Measurements from ENCODE around the gene APRT. TPM values are rescaled to one million over a fixed set of nuclear protein-coding genes. Genes with fewer than 3 reads are reported as not detected.

Gene APRT
- total RNA-seq, 1 donor from 2014 or later: 87.8 TPM

- Histone ChIP-seq H3K36me3 (peaks cover 49% of the 10 kb centered on the region), H3K27me3 (ENCODE audit: low read depth) (no peaks in the 10 kb centered on the region), H3K27ac (no peak overlapping the region), H3K4me1 (no peaks in the 10 kb centered on the region), H3K4me3 (no peak overlapping the region), H3K9me3 (no peaks in the 10 kb centered on the region)
- no peak for DNase-seq
- ATAC-seq: no peak
- intact Hi-C loops (cut with DNase I): no loop called here
- TF ChIP-seq, protein P1, sequence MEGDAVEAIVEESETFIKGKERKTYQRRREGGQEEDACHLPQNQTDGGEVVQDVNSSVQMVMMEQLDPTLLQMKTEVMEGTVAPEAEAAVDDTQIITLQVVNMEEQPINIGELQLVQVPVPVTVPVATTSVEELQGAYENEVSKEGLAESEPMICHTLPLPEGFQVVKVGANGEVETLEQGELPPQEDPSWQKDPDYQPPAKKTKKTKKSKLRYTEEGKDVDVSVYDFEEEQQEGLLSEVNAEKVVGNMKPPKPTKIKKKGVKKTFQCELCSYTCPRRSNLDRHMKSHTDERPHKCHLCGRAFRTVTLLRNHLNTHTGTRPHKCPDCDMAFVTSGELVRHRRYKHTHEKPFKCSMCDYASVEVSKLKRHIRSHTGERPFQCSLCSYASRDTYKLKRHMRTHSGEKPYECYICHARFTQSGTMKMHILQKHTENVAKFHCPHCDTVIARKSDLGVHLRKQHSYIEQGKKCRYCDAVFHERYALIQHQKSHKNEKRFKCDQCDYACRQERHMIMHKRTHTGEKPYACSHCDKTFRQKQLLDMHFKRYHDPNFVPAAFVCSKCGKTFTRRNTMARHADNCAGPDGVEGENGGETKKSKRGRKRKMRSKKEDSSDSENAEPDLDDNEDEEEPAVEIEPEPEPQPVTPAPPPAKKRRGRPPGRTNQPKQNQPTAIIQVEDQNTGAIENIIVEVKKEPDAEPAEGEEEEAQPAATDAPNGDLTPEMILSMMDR (IDR thresholded peaks at IDR 0.05): no peak
These were observed 26.1 kb upstream of the APRT start for GRCh38 chr16:88837806-88838205.

GRCh38 chr16:88836791-88837190 lies 25.1 kb upstream of the APRT start:
- H3K36me3 ChIP-seq: peaks cover 42% of the 10 kb centered on the region
- no peak overlapping the region for H3K27ac ChIP-seq
- H3K27me3 ChIP-seq (ENCODE audit: low read depth): no peaks in the 10 kb centered on the region
- ATAC-seq (no peak), DNase-seq (no peak)
- H3K4me3 ChIP-seq: no peak overlapping the region
- no peaks in the 10 kb centered on the region for H3K4me1 ChIP-seq
- TF ChIP-seq, protein P1 (IDR thresholded peaks at IDR 0.05): no peak
- intact Hi-C loops (cut with DNase I): no loop called here
- H3K9me3 ChIP-seq: no peaks in the 10 kb centered on the region

DNA sequence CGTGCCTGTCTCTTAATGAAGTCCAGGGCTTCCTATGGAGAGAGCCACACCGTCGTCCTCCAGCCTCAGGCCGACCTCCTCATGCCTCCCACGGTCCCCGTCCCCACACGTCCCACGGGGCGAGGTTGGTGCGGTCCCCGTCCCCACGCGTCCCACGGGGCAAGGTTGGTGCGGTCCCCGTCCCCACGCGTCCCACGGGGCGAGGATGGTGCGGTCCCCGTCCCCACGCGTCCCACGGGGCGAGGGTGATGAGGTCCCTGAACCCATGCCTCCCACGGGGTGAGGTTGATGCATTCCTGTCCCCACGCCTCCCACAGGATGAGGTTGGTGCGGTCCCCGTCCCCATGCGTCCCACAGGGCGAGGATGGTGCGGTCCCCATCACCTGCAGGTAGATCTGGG lies 24.1 kb upstream of the APRT start:
- DNase-seq: no peak

DNA sequence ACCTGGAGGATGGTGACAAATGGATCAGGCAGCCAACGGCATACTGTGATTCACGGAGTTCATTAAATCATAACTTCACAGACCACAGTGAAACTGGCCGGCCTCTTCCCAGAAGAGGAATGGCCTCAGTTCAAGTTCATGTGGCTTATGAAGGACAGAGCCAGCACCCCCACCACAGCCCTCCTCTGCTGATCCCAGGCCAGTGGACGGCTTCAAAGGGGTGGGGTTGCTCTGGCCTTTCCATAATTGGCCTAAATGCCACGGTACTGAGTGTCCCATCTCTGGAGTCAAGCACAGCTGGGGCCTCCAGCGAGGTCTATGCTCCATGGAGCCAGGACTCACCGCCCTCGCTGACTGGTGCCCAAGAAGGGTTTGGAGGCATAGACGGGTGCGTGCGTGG lies 23.7 kb upstream of the APRT start:
- H3K4me3 ChIP-seq: no peak overlapping the region
- TF ChIP-seq, protein P1 (IDR thresholded peaks at IDR 0.05): no peak
- H3K4me1 ChIP-seq: no peaks in the 10 kb centered on the region
- no peaks in the 10 kb centered on the region for H3K27me3 ChIP-seq (ENCODE audit: low read depth)
- intact Hi-C loops (cut with DNase I): no loop called here
- H3K9me3 ChIP-seq: no peaks in the 10 kb centered on the region
- no peak overlapping the region for H3K27ac ChIP-seq
- DNase-seq (no peak), ATAC-seq (no peak)
- peaks cover 34% of the 10 kb centered on the region for H3K36me3 ChIP-seq

More for the DNA sequence above, 24.1 kb upstream of the APRT start:
- TF ChIP-seq, protein P1 (IDR thresholded peaks at IDR 0.05): no peak
- no peaks in the 10 kb centered on the region for H3K4me1 ChIP-seq
- intact Hi-C loops (cut with DNase I): no loop called here
- ATAC-seq: no peak
- H3K27ac ChIP-seq: no peak overlapping the region
- H3K27me3 ChIP-seq (ENCODE audit: low read depth): no peaks in the 10 kb centered on the region
- no peak overlapping the region for H3K4me3 ChIP-seq
- peaks cover 38% of the 10 kb centered on the region for H3K36me3 ChIP-seq
- H3K9me3 ChIP-seq: no peaks in the 10 kb centered on the region

- intact Hi-C loops (cut with DNase I): no loop called here
- TF ChIP-seq, protein P1 (IDR thresholded peaks at IDR 0.05): no peak
- no peak overlapping the region for H3K4me3 ChIP-seq
- no peak overlapping the region for H3K27ac ChIP-seq
- H3K27me3 ChIP-seq (ENCODE audit: low read depth): no peaks in the 10 kb centered on the region
- DNase-seq (no peak), ATAC-seq (no peak)
- no peaks in the 10 kb centered on the region for H3K4me1 ChIP-seq
- H3K9me3 ChIP-seq: no peaks in the 10 kb centered on the region
- peaks cover 27% of the 10 kb centered on the region for H3K36me3 ChIP-seq
These were observed 22.9 kb upstream of the APRT start for GRCh38 chr16:88834670-88835069.

DNA sequence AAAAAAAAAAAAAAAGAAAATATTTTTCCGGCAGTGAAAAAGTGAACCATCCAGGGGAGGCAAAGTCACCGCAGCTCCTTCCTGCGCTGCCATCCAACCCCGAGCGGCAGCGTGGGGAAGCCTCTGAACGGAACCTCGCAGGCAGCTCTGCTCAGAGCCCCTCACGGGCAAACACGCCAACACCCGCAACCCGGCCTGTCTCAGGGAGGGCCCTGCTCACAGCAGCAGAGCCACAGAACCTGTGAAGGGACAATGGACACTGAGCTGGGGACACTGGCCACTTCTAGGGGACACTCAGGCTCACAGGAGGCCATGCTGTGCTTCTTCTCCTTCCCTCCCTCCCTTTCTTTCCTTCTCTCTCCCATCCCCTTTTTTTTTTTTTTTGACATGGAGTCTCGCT lies 21.4 kb upstream of the APRT start:
- DNase-seq (no peak), ATAC-seq (no peak)
- Histone ChIP-seq H3K4me3 (no peak overlapping the region), H3K27me3 (ENCODE audit: low read depth) (no peaks in the 10 kb centered on the region), H3K4me1 (no peaks in the 10 kb centered on the region), H3K9me3 (no peaks in the 10 kb centered on the region), H3K27ac (no peak overlapping the region), H3K36me3 (peaks cover 19% of the 10 kb centered on the region)
- intact Hi-C loops (cut with DNase I): no loop called here
- TF ChIP-seq, protein P1 (IDR thresholded peaks at IDR 0.05): no peak
